ENCODE measurements around the gene LMTK2.

The LMTK2 gene

DNA sequence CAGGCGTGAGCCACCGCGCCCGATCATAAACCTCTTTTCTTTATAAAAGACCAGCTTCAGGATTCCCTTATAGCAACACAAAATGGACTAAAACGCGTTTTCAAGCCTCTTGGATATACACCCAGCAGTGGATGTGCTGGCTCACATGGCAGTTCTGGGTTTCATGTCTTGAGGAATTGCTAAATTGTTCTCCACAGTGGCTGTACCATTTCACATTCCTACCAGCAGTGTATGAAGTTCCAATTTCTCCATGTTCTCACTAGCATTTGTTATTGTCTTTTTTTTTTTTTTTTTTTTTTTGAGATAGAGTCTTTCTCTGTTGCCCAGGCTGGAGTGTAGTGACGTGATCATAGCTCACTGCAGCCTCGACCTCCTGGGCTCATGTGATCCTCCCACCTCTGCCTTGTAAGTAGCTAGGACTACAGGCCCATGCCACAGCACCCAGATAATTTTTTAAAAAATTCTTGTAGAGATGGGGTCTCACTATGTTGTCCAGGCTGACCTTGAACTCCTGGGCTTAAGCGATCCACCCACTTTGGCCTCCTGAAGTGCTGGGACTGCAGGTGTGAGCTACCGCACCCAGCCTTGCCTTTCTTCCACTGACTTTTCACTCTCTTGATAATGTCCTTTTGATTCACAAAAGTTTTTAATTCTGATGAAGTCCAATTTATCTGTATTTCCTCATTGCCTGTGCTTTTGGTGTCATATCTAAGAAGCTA lies 127.9 kb downstream of the LMTK2 start:
- DNase-seq (ENCODE audit: low spot score), result no peak

DNA sequence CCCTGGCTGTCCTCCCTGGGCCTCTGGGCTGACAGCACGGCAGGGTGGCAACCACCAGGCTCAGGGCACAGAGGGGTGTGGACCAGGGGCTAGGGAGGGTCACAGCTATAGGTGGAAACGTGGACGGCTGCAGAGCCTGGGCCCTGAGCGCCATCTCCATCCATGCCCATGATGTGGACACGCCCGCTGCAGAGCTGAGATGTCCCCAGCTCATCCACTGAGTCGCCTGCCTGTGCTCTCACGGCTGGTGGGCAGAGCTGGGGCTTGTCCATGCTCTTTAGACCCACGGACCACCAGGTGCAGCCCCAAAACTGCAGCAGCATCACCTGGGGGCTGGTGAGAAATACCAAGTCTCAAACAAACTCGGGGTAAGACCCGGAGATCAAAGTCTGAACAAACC lies 129.2 kb downstream of the LMTK2 start:
- no peak for DNase-seq (ENCODE audit: low spot score)

DNA sequence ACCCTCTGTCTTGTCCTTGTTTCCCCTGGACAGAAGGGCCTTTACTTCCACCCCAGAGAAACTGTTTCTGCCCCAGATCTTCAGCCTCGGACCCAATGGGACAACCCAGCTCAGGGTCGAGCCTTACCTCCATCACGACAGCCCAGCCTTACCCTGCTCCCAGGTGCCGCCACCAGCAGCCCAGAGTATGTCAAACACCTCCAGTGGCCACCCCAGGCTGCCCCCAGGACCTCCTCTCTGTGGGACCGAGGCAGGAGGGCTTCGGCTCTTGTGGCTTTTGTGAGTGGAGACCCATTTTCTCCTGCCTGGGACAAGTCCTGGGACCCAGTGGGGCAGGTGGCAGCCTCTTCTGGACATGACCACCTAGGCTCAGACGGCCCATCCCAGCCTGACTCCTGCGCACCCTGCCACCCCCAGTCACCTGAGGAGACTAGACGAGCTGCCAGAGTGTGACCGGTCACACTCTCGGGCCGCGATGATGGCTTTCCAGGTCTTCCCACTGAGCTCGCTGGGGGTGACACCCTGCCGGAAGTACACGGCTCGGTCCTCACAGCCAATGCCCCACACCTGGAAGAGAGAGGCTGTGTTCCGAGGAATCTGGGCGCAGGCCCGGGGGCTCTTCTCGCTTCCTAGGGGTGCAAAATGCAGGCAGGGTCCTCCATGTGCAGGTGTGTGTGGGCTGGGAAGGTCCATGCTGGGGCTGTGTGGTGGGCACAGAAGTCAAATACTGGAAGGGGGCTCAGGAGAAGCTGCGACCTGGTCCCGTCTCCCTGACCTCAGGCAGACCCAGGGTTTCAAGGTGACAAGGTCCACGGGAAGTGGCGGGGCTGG lies 129.9 kb downstream of the LMTK2 start:
- DNase-seq (ENCODE audit: low spot score), result no peak

DNA sequence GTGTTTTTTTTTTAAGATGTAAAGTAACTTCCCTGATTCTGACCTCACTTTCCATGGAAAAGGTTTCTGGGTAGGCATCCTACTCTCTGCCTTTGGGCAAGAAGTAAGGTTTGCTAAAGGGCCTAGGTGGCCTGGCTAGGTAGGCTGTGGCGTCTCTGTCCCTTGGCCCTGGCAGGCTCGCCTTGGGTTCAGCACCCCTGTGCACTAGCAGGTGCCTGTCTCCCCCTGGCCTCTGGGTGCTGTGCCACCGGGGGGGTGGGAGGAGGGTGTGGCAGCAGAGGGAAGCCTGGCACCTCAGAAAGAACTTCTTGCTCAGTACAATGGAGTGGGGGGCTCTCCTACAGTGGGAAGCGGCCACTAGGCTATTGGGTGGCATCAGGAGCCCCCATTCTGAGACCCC lies 131.4 kb downstream of the LMTK2 start:
- no peak for DNase-seq (ENCODE audit: low spot score)

DNA sequence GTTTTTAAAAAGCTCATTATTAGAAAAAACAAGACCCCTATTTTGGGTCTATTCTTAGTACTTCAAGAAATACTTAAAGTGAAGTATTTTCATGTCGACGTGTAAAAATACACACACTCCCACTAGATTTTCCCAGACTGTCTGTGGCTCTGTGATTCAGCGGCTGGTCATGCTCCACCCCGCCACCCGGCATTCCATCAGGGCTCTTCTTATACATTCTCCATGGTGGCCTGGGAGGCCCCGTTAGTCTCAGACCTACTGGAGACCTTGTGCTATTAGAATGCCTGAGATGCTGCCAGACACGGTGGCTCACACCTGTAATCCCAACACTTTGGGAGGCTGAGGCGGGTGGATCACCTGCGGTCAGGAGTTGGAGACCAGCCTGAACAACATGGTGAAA lies 132.3 kb downstream of the LMTK2 start:
- peak; percentile 50 for DNase-seq (ENCODE audit: low spot score)

DNA sequence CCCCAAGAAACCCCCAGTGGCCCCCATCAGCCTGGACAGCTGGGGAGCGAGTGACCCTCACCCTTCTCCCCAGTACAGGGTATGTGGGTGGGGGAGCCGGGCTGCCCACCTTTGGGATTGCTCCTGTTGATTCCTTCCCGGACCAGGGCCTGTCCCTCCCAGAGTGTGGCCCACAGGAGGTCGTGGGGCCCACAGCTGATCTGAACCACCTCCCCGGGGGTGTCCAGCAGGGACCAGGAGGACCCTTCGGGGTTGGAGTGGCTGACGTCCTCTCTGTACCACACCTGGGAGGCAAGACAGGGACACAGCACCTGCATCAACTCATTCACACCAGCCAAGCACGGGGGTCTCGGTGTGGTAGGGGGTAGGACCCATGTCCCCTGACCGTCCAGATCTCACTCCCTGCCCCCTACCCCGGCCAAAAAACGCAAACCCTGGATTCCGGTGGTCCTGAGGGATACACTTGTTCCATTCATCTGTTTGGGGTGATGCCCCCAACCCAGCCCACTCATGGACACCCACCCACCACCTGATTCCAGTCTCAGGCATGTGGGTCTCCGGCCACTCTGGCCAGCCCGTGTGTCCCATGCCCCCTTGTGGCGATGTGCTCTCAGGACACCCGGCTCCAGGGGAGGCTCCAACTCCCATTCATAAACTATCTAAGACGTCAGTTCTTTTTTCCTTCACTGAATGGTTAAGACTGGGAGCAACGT lies 134.5 kb downstream of the LMTK2 start:
- peak; percentile 83 for DNase-seq (ENCODE audit: low spot score)

DNA sequence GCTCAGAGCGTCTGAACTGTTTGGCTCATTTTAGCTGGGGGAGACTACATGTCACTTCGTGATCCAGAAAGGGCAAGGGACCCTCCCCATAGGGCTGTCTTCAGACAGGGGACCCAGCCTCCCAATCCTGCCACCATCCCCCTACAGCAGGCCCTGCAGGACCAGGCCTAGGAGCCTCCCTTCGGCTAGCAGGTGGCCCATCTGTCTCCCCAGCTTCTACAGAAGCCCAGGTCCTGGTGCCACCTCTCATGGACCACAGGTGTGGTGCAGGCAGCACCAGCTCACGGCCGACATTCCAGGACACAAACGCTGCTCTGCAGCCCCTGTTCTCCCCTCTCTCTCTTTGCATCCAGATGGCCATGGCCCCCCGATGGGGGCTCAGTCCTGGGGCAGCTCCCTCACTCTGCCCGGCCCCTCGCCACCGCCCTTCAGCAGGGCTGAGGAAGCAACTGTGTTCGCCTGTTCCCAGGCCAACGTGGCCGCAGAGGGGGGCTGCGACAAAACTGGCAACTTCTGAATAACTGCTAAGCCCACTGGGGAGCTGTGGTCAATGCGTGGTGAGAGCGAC lies 135.1 kb downstream of the LMTK2 start:
- DNase-seq (ENCODE audit: low spot score), result no peak

DNA sequence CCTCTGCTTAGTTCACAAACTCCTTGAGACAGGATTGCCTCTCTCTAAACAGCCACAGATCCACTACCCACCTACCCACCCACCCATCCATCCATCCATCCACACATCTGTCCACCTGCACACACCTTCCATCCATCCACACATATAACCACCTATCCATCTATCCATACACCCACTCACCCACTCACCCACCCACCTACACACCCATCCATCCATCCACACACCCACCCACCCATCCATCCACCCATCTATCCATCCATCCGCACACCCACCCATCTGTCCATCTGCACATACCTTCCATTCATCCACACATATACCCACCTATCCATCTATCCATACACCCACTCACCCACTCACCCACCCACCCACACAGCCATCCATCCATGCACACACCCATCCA lies 135.7 kb downstream of the LMTK2 start:
- no peak for DNase-seq (ENCODE audit: low spot score)

DNA sequence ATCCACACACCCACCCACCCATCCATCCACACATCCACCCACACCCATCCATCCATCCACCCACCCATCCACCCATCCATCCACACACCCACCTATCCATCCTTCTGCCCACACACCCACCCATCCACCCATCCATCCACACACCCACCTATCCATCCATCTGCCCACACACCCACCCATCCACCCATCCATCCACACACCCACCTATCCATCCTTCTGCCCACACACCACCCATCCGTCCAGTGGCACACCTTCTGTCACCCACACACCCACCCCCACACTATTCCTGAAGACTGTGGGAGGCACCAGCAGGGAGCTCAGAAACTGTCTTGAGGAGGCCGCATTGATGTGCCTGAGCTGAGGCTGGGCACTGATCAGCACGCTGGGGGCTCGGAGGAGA lies 136.3 kb downstream of the LMTK2 start:
- no peak for DNase-seq (ENCODE audit: low spot score)

DNA sequence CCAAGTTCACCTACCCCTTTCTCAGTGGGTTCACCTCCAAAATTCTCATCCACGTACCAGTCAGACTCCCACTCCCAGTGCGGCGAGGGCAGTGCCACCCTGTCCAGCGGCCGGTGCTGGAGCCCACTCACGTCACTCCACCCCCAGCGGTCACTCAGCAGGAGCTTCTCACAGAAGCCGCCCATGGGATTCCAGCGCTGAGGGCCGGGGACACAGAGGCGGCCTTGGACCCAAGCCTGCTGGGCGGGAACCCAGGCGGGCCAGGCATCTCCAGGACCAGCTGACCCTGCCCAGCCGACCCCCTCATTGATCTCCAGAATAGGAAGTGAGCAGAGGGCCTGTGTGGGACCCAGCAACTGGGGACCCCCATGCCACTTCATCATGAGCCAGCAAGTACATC lies 138.2 kb downstream of the LMTK2 start:
- no peak for DNase-seq (ENCODE audit: low spot score)

DNA sequence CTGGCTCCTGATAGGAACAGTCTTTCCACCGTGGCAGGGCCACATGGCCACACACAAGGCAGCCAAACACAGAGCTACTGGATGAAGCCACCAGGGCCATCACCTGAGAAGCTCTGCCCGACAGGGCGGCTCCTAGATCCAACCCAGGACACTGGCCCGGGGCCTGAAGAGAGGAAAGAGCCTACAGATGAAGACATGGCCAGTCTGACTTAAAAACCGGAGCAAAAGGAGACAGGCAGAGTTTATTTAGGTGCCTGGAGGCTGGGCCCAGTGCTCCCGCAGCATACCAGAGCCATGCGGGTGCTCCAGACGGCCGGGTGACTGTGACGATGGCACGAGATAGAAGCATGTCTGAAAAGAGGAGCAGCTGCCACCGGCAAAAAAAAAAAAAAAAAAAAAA lies 141.5 kb downstream of the LMTK2 start:
- DNase-seq (ENCODE audit: low spot score), result no peak

DNA sequence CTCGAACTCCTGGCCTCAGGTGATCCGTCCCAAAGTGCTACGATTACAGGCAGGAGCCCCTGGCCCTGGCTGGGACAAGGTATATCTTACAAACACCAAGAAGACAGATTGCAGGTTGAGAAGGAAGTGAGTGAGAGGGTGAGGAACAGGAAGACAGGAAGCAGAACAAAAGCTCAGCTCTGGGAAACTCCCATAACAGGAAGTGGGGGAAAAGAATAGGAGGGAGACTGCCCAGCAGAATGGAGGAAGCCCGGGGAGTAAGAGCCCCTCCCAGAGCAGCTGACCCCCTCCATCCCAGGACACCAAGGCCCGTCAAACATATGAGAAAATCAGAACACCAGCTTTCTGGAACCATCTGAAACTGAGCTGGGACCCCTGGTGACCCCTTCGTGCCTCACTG lies 142.4 kb downstream of the LMTK2 start:
- DNase-seq (ENCODE audit: low spot score), result no peak

DNA sequence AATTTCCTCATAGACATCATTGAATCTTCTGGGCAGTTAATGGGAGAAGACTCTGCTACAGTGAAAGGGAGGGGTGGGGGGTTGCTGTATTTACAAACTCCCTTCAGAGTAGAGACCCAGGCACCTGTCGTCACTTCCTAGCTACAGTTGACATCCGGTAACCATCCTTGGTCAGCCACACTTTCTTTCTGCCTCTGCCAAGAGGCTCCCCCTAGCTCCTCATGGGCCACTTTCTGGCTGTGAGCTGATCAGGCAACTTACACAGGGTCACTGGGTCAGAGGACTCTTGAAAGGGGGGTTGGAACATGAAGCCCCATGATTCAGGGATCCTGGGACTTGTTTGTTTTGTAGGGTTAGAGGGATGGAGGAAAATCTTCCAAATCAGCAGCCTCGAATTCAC lies 144.1 kb downstream of the LMTK2 start:
- no peak for DNase-seq (ENCODE audit: low spot score)

DNA sequence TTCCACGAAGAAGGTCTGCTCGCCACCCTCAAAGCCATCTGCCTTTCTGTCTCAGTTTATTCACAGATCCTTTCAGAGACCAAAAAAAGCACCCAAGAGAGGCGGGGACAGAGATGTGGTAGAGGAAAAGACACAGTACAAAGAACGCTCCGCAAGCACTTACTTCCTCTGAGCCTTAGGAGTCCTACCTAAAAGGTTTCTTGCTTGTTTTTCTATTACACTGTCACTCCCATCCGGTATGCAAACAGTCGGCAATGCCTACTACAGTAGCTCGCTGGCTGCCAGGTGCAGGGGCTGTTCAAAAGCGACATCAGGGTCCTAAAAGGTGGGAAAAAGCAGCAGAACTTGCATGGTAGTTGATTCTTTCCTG lies 144.6 kb downstream of the LMTK2 start:
- no peak for DNase-seq (ENCODE audit: low spot score)

DNA sequence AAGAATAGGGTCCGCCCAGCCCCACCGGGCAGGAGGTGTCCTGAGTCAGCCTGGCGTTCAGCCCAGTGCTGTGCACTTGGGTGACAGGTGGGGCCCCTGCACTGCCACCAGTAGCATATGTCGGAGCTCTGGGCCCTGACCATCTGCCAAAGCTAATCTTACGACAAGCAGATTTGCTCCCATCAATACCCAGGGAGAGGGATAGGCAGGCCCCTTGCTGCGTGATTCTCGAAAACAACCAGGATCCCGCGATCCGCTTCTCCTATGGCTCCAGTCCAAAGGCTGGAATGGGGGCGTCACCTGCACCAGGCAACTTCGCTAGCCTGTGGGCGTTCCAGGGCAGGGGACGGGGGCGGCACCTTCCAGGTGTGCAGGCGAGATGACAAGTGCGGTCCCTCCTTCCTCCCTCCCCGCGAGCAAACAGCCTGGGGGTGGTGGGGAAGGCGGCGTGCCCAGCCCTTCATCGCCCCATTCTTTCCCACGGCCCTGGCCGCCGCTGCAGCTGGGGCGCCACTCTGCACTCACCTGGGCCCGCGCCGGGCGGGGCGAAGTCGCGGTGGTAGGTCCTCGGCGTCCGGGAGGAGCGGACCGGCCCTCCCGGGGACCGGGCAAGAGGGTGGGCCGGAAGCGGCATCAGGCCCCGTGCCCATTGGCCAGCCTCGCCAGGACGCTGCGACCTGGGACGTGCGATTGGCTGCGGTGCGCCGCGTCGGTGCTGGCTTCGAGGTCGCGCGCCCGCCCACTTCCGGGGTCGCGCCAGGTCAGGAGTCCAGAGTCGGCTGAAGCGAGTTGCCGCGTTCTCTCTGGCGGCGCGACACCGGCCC lies 145.2 kb downstream of the LMTK2 start, which contains the start of gene TECPR1:
TECPR1 (minus strand) TSS at position 632 of the 824 bp plus-strand sequence. CDS start 6,086 bp downstream, outside the sequence.
- DNase-seq (ENCODE audit: low spot score), result peak; percentile 100

DNA sequence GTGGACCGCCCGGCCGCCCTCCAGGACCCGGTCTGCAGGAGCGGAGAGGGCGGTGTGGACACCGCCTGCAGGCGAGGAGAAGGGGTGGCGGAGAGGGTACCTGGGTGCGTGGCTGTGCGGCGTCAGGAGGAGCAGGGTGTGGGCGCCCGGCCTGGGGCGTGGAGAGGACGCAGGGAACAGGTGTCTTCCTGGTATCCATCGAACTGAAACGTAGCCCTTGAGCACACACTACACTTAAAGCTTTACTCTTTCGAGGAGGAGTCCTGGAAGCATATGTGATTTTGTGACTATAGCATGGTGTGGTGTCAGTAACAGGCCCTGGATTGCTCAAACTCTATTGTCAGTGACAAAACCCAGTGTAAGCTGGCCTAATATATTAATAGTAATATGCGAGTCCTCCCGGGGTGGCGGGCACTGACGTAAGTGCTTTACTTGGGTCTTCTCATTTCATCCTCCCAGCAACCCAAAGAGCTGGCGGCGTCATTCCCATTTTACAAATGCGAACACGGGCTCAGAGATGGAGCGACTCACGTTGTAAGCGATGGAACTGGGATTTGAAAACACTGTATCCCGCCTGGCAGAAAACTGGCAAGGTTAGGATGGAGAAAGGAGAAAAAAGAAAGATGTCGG lies 145.9 kb downstream of the LMTK2 start:
- DNase-seq (ENCODE audit: low spot score), result peak; percentile 41

DNA sequence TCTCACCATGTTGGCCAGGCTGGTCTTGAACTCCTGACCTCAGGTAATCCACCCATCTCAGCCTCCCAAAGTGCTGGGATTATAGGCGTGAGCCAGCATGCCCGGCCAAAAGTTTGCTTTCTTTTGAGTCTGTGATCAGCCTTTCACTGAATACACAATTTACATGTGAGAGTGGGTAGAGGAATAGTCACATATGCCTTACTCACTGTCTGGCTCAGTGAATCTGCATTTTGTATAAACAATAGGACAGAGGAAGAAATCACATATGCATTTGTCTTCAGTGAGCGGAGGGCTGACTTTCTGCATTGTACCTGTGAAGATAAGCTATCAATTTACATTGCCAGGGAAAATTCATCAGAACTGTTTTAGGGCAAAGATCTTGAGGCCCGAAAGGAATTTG lies 147.9 kb downstream of the LMTK2 start:
- DNase-seq (ENCODE audit: low spot score), result no peak

DNA sequence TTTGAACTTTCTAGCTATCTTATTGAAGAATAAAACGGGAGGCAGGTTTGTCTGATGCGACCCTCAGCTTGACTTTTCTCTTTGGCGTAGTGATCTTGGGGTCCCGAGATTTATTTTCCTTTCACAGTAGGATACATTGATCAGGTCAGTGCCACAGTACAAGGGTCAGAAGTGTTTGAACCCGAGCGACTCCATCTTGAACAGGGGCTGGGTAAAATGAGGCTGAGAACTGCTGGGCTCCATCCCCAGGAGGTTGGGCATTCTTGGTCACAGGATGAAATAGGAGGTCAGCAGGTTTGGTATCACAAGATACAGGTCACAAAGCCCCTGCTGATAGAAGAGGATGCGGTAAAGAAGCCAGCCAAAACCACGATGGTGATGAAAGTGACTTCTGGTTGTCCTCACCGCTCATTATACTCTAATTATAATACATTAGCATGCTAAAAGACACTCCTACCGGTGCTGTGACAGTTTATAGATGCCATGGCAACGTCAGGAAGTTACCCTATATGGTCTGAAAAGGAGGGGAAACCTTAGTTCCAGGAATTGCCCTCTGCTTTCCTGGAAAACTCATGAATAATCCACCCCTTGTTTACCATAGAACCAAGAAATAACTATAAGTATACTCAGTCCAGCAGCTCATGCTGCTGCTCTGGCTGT lies 148.4 kb downstream of the LMTK2 start:
- no peak for DNase-seq (ENCODE audit: low spot score)

DNA sequence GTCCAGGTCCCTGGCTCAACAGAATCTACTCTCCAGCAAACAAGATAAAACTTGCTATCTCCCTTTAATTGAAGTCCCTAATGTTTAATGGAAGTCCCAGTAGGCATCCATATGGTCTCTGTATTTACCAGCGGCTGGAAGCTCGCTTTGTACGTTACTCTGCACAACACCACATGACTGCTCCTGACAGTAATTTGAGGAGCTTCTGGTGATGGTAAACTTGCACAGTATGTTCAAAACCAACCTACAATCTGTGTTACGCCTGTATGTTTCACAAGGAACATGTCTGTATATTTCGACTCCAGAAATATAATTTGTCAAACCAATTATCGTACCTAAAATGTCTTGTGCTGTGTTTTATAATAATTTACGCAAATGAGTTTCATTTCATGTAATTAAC lies 149.8 kb downstream of the LMTK2 start:
- no peak for DNase-seq (ENCODE audit: low spot score)

DNA sequence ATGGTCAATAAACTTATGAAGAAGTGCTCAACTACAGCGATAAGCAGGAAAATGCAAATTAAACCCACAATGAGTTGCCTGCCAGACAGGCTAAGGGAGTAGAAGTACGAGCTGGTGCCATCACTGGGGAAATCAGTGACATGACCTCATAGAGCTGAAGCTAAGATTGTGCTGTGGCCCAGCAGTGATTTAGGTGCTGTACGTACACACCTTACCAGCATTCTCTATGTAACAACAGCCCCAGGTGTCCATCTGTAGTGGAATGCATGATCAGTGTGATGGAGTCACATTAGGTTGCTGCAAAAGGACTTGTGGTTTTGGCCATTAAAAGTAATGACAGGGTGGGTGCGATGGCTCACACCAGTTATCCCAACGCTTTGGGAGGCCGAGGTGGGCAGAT lies 151.0 kb downstream of the LMTK2 start:
- no peak for DNase-seq (ENCODE audit: low spot score)
